ENCODE results near the gene PLK2.

The PLK2 gene

DNA sequence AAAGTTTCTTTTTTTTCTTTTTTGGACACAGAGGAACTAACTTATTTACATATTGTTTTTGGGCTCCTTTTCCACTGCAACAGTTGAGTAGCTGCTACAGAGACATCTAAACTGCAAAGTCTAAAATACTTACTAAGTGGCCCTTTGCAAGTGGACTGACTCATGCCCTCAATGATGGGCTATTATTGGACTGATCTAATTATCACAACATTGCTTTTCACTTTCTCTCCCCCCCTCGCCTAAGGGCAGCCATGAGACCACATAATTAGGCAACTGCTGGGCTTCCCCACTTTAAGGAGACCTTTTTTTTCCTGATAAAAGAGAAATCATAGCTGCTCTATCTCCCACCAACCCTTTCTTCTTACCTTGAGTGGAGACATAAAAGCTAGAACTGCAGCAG, 47.0 kb downstream of the PLK2 start:
- no peak for DNase-seq (ENCODE audit: low read depth in 1 of 2, low spot score in 1 of 2)
- in situ Hi-C loops (cut with HindIII; ENCODE audit: low pct_unique_long_range_greater_than_20kb, low sequenced_read_pairs): no loop called here
- TF ChIP-seq JUND (IDR thresholded peaks at IDR 0.05; ENCODE audit: low read depth): no peak

DNA sequence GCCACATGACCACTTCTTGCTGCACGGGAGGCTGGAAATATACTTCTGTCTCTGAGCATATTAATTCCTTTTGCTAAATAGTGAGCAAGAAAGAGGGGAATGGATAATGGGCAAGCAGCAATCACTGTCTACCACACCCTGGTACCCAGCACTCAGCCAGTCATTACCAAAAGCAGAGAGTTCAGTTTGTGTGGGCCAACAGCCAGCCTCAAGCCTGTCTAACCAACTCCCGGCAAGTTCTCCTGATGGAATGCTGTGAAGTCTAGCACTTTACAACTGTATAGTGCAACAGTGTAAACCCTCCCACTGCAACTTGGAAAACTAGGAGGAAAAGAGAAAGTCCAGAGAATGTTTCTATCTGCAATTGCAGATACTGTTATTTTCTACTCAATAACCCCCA, 47.8 kb downstream of the PLK2 start:
- peak in 1 of 2 experiments; percentile 15 for DNase-seq (ENCODE audit: low read depth in 1 of 2, low spot score in 1 of 2)
- no peak for TF ChIP-seq JUND (IDR thresholded peaks at IDR 0.05; ENCODE audit: low read depth)
- in situ Hi-C loops (cut with HindIII; ENCODE audit: low pct_unique_long_range_greater_than_20kb, low sequenced_read_pairs): no loop called here

DNA sequence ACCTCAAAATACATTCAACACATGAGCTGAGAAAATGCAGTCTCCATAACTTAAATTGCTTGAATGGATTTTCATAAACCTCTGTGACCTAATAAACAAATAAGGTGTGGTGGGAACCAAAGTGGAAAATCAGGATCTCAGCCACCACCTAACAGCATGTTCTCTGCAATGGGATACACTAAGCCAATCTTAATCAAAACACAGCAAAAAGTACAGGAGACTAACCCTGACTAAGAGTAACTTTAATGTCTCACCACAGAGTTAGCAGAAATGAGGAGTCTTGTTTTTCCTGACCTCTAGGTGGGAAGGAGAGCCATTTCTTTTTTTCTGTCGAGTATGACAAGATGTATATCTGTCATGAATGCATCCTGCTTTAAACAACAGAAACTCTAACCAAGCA, 48.5 kb downstream of the PLK2 start:
- TF ChIP-seq JUND (IDR thresholded peaks at IDR 0.05; ENCODE audit: low read depth): no peak
- peak in 1 of 2 experiments; percentile 28 for DNase-seq (ENCODE audit: low read depth in 1 of 2, low spot score in 1 of 2)
- in situ Hi-C loops (cut with HindIII; ENCODE audit: low pct_unique_long_range_greater_than_20kb, low sequenced_read_pairs): no loop called here

DNA sequence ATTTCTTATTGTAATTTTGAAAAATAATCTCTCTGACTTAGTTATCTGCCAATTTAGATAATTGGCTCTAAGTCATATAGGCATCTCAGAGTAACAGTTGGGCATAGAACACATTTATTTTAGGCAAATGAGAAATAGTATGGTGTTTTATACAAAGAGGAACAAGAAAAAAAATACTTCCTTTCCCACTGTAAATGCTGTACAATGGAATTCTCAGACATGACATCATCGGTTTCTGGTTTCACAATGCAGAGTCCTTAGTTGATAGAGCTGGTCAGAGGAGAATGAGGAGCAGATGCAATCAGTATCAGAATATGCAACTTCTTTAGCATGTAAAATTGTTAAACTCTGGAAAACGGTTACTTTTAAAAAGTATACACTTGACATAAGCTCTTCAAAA, 49.4 kb downstream of the PLK2 start:
- TF ChIP-seq JUND (IDR thresholded peaks at IDR 0.05; ENCODE audit: low read depth): no peak
- in situ Hi-C loops (cut with HindIII; ENCODE audit: low pct_unique_long_range_greater_than_20kb, low sequenced_read_pairs): no loop called here
- DNase-seq (ENCODE audit: low read depth in 1 of 2, low spot score in 1 of 2): peak in 1 of 2 experiments; percentile 25

- TF ChIP-seq JUND (IDR thresholded peaks at IDR 0.05; ENCODE audit: low read depth): no peak
- no peak for DNase-seq (ENCODE audit: low read depth in 1 of 2, low spot score in 1 of 2)
- in situ Hi-C loops (cut with HindIII; ENCODE audit: low pct_unique_long_range_greater_than_20kb, low sequenced_read_pairs): no loop called here
Observed at GRCh38 chr5:58407042-58407719, 52.7 kb downstream of the PLK2 start.

DNA sequence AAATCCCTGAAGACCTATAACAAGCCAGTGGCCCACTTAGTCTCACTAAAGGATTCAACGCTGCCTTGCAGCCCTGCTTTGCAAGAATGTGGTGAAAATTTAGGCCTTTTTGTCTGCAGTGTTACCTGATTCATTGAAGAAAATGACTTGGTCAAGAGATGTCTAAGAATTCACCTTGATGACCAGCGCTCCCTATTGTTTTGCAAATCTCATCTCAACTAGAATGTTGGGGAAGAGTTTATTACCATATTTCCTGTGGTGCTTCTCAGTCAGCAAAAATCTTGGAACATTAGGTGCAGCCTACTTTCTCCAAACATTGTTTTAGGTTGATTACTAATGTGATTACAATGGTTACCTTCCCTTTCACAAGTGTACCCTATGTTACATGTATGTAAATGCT, 53.5 kb downstream of the PLK2 start:
- TF ChIP-seq JUND (IDR thresholded peaks at IDR 0.05; ENCODE audit: low read depth): no peak
- in situ Hi-C loops (cut with HindIII; ENCODE audit: low pct_unique_long_range_greater_than_20kb, low sequenced_read_pairs): no loop called here
- no peak for DNase-seq (ENCODE audit: low read depth in 1 of 2, low spot score in 1 of 2)

DNA sequence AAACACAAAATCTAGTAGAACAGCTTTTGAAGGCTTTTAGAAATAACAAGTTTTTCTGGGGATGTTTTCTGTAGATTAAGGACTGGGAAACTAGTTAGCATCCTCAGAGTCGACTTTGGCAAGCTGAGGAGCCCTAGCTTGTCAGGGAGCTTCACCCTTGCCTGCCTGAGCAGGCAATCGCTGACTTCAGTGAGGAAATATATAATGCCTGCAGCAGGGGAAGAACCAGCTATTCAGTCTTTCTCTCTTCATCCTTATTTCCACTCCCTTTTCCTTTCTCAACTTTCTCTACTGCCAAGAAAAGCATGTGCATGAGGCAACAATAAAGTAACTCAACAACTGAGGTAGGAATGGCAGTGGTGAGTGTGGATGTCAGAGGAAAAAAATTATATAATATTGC, 54.7 kb downstream of the PLK2 start:
- no peak for TF ChIP-seq JUND (IDR thresholded peaks at IDR 0.05; ENCODE audit: low read depth)
- DNase-seq (ENCODE audit: low read depth in 1 of 2, low spot score in 1 of 2): no peak
- in situ Hi-C loops (cut with HindIII; ENCODE audit: low pct_unique_long_range_greater_than_20kb, low sequenced_read_pairs): no loop called here

GRCh38 chr5:58404734-58405133, 55.2 kb downstream of the PLK2 start:
- in situ Hi-C loops (cut with HindIII; ENCODE audit: low pct_unique_long_range_greater_than_20kb, low sequenced_read_pairs): no loop called here
- DNase-seq (ENCODE audit: low read depth in 1 of 2, low spot score in 1 of 2): no peak
- TF ChIP-seq JUND (IDR thresholded peaks at IDR 0.05; ENCODE audit: low read depth): no peak

Measured in T47D (cell line).